CD4-positive, alpha-beta T cell treated with Interleukin-4 for 4 hours (primary cell): Measurements from ENCODE around the gene PTPN1.
"Not testable (repeated sequence)": the region's sequence is repeated elsewhere in the genome, so short reads cannot be mapped to it uniquely, and the experiment has no call there.

Experiments used
- DNase-seq: peaks from one replicate; pipeline ENCODE4 v3.0.0-alpha.2; 2020

Gene PTPN1

DNA sequence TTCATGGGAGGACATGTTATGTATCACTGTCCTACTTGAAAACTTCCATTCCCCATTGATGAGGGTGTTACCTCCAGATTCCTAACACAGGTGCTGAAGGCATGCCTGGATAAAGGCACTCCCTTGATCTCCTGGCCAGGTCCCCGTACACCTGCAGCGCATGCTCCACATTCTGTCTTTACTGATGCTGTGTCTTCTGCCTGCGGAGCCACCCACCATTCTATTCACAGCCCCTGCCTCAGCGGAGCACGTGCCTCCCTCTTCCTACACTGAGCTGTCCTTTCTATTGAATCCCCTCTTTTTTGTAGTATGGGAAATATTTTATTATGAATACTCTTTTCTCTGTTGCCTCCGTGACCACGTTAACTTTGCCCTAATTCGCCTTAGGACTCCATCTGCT is 25.0 kb downstream of the PTPN1 start:
- DNase-seq, result no peak

DNA sequence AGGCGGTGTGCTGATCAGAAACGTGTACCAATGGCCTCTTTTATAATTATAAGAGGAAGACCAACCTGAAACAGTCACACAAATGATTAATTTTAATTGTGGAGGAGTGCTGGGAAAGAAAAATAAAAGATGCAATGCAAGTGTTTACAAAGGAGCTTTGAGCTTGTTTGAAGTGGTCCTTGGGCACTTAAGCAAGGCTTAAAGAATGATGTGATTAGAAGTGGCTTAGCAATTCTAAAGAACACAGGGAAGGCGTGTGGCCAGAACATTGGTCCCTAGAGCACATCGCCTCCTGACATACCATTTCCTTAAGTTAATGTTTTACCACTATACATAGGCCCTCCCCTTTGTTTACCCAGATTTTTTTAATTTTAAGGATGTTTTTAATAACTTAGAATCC is 26.1 kb downstream of the PTPN1 start:
- DNase-seq, result no peak

DNA sequence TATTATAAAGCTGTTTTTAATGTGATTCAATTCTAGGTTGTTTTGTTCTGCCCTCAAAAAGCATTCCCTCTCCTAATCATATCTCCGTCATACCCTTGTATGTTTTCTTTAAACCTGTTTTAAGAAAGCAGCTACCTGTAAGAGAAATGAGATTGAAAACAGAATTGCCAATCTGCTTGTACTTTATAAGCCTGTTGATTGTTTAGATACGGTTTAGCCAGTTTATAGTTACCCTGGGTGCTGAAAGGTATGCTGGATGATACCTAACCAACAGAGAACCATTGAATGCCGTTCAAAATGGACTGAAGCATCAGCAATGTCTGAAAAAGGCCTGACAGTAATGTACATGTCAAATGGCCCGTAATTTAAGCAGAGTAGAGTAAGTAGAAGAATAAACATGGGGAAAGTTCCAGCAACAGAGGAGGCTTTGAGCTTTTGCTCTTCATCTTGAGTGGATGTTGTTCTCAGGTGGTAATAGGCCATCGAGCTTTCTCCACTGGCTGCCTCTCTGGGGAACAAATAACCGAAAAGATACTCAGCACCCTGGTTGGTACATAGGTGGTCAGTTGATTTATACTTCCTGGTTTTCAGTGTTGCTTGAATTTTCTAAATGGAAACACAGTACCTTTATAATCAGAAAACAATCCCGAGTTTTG is 27.5 kb downstream of the PTPN1 start:
- DNase-seq, result no peak

DNA sequence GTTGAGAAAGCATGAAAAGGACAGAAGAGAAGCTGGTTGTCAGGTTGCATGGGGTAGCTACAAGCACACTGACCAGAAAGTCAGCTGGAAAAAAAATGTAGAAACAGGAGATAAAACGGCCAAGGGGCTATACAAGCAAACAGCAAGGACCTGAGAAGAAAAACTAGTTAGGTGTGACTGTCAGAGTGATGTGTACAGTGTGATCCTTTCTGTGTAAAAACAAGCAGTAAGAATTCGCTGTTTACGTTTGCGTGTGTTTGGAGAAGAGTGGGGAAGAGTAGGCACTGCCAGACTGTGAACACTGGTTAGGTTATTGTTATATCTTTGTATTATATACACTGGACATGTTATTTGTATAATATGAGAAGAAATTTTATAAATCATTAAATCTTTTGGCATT is 28.1 kb downstream of the PTPN1 start:
- no peak for DNase-seq

DNA sequence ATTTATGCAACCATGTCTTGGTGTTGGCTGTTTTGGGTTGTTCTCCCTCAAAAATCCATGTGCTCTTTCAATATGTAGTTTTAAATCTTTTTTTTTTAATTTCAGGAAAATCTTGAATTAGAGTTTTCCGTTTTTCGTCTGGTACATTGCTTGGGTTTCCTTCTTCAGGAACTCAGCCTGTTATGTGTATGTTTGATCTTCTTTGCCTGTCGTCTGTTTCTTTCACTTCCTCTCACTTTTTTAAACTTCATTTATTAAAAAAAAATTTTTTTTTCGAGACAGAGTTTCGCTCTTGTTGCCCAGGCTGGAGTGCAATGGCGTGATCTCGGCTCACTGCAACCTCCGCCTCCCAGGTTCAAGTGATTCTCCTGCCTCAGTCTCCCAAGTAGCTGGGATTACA is 29.6 kb downstream of the PTPN1 start:
- not testable (repeated sequence) for DNase-seq

DNA sequence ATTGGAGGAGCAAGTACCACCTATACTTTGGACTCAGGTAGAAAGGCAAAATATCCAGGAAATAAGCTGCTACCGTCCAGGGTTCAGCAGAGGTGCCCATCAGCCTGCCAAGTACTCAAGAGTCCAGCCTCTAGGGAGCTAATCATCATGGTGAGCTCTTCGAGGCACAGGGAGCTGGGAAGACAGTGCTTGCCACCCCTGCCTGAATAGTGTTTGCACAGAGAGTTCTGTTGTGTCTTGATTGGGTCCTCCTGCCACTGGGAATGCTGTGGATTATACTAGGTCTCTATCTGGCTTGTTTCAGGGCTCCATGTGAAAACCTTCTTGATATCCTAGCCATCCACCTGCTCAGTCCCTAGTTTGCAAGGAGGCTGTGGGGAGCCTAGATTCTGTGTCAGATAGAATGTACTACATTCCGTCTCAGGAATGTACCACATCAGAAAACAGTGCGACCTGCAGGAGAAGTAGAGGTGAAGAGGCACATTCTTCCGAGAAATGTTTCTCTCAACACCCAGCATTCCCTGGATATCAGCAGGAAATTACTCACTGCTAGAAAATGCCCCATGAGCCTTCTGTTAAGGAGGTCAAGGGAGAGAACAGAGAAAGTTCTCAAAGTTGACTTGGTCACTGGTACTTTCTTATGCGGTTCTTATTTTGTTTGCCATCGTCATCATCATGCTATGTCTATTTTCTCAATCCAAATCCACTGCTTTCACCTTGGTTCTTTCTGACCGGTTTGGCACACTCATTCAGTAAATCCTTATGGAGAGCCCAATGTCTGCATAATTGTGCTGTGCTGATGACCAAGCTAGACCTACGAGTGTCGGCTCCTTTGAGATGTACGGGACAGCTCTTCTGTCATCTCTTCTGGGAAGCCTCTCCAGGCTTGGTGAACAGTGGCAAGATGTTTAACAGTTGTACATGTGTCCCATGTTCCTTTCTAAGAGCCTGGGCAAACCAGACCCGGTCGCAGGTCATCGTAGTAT is 30.7 kb downstream of the PTPN1 start:
- DNase-seq, result no peak

DNA sequence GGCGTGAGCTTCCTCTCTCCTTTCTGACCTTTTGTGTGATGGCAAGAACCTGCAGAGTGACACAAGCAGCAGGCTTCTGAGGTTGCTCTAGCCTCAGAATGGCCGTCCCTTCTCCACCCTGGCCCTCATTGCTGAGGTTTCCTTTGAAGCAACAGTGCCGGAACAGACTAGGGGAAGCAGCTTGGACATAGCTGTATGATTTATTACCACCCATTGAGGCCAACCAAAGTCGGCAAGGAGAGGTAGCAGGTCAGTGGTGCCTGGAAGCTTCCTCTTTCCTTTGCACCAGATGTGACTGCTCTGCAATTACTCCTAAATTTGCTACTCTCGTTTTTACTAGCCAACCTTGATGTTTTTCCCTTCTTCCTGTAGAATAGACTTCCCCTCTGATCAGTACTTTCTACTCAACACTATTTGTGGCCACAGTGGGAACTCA is 31.4 kb downstream of the PTPN1 start:
- DNase-seq, result no peak

DNA sequence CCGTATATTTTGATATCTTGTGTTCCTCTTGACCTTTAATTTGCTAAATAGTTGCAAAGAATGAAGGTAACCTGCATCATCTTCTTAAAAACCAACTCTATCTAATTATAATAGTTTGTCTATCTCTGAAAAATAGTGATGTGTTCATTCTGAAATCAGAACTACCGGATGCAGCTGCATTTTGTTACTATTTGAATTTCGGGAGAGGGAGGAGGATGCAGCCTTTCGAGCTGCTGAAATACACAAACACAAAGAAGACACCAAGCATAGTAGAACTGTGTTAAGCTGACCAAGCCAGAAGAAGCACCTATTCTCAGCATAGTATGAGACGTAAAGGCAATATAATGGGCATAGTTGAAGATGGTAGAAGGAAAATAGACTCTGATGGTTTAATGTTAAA is 33.1 kb downstream of the PTPN1 start:
- DNase-seq, result no peak

DNA sequence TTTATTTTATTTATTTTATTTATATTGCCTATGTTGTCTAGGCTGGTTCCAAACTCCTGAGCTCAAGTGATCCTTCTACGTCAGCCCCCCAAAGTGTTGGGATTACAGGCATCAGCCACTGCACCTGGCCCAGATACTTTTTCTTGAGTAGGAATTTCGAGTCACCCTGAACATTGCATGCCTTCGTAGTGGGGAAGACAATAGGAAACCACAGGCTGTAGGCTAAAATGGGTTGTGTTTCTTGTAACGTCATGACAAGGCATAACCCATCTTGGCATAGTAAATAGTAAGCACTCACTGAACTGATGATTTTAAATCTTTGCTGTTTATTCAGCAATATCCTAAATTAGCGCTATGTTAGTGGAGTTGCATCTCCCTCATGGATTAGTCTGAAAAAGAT is 34.9 kb downstream of the PTPN1 start:
- DNase-seq, result no peak

DNA sequence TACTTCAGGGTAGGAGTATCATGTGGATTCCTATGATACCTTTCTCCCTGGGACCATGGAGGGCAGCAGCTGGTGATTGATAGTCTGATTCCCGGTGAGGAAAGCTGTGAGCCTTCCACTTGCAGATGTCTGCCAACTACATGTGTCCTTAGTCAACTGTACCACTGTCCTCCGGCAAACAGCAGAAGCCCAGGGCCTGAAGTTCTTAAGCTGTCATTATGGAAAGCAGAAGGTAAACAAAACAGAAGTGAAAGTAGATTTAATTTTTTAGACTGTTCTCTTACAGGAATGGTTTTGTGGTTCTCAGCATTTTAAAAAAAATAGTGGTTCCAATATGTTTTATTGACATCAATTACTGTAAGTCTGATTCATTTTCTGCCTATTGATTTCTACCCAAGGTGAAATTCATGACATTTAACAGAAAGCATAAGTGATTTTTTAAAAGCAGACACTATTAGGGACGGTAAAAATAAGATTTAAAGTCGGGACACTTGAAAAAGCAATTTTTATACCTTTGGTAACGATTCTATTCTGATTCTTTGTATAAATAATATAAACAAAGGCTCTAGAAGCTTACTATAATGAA is 36.6 kb downstream of the PTPN1 start:
- peak; percentile 28 for DNase-seq

DNA sequence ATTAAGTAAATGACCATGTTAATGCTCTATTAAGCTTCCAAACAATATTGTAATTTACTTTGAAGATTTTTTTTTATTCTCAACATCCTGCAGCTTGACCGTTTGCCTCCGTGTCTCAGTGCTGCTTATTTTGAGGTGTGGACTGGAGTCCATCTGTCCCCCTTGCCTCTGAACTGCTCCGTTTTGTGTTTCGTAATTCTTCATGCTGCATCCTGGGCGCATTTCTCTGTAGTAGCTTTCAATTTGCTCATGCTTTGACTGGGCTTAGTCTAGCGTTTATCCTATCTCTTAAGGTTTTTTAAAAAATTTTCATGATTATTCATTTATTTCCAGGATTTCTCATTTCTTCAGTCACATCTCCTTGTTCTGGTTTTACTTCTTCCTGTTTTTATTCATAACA is 37.8 kb downstream of the PTPN1 start:
- no peak for DNase-seq

DNA sequence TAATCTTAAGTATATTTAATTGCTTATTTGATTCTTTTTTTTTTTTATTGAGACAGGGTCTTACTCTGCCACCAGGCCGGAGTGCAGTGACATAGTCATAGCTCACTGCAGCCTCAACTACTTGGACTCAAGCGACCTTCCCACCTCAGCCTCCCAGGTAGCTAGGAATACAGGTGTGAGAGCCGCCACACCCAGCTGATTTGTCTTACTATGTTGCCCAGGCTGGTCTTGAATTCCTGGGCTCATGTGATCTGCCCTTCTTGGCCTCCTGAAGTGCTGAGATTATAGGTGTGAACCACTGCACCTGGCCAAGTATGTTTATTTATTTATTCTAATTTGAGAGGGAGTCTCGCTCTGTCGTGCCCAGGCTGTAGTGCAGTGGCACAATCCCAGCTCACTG is 38.2 kb downstream of the PTPN1 start:
- DNase-seq, result no peak

DNA sequence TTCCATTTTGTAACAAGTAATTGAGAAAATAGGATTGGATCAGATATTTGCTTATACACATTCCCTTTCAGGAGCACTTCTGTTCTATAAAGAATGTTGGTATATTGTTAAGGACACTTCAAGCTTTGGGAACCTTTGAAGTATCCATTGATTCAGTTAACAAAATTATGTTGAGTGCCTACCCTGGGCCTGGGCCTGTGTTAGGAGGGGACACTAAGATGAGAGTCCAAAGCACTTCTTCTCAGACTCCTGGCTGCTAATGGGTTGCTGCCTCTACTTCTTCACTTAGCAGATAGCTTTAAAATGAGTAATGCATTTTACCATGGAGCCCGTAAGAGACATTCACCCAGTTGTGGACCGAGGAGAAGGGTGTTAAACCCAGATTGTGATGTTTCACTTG is 40.3 kb downstream of the PTPN1 start:
- DNase-seq, result no peak

DNA sequence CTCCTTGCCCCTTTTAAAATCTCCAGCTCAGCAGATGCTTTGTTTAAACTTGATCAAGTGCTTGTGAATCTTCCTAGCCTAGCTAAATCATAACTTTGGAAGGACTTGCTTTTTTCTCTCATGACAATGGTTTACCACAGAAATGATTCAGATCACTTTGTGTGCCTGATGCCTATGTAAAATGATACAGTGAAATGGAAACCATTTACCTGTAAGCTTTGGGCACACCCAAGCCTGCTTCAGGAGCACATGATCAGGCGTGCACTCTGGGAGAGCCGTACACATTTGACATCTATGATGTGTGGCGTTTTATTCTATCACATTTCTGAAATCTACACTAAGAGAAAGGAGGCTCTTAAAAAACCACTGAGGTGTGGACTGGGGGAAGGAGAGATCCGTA is 41.1 kb downstream of the PTPN1 start:
- peak; percentile 11 for DNase-seq

DNA sequence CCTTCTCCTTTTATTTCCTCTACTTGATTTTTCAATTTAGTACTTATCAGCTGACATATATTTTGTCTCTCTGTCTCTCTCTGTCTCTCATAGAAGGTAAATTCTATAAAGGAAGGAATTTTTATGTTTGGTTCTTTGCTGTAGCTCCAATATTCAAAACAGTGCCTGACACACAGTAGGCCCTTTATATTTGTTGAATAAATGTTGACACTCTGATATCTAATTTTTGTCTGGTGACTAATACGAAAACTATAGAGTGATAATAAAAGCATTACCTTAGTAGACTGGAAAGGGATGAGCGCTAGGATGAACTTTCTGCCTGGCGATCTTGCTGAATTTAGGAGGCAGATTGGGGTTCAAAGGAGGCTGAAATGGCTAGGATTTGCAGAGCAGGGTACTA is 42.8 kb downstream of the PTPN1 start:
- no peak for DNase-seq

DNA sequence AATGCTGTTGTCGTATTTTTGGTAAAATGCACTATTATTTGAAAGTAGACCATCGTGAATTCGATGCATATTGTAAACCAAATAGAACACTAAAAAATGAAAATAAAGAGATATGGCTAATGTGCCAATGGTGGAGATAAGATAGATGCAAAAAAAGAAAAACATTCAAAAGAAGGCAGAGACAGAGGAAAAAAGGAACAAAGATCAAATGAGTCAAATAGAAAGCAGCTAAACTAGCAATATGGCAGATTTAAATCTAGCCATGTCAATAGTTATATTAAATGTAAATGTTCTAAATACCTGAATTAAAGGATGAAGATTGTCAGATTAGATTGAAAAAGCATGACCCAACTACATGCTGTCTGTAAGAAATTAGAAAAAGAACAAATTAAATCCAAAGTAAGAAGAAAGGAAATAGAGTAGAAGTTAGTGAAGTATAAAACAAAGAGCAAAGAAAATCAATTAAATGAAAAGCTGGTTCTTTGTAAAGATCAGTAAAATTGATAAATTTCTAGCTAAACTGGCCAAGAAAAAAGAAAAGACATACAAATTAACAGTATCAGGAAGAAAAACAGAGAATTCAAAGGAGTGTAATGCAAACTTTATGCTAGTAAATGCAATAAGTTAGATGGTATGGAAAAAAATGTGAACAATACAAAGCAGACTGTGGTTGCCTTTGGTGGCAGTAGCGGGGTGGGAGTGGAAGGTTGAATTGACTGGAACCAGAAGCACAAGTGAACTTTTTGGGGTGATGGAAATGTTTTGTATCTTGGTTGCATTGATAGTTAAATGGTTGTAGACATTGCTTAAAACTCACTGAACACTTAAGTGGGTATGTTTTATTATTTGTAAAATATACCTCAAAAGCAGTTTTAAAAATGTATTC is 44.8 kb downstream of the PTPN1 start:
- no peak for DNase-seq

DNA sequence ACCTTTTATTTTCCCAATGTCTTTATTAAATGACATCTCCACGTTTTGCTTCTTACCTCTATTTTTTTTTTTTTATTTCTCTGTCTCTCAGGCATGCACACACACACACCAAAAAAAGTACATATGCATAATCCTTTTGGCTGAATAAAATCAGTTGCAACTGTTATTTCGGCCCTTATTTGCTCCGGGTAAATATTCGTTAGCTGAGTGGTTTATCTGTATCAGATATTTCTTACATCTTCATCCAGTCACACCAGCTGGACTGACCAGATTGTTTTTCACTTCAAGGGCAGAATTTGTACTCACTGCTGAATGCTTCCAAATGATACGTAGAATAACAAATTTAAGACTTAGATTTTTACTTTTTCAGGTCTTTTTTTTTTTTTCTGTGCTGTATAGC is 45.5 kb downstream of the PTPN1 start:
- DNase-seq, result no peak

DNA sequence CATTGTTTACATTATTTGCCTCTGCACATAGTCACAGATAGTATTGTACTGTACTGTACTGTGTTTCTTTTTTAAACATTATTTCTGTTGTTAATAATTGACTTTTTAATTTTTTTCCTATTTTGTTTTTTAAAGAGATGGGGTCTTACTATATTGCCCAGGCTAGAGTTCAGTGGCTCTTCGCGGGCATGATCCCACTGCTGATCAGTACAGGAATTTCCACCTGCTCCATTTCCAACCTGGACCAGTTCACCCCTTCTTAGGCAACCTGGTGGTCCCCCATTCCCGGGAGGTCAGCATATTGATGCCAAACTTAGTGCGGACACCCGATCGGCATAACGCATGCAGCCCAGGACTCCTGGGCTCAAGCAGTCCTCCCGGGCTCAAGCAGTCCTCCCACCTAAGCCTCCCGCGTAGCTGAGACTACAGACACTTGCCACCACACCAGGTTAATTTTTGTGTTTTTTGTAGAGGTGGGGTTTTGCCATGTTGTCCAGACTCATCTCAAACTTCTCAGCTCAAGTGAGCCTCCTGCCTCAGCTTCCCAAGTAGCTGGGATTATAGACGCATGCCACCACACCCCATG is 47.5 kb downstream of the PTPN1 start:
- no peak for DNase-seq

DNA sequence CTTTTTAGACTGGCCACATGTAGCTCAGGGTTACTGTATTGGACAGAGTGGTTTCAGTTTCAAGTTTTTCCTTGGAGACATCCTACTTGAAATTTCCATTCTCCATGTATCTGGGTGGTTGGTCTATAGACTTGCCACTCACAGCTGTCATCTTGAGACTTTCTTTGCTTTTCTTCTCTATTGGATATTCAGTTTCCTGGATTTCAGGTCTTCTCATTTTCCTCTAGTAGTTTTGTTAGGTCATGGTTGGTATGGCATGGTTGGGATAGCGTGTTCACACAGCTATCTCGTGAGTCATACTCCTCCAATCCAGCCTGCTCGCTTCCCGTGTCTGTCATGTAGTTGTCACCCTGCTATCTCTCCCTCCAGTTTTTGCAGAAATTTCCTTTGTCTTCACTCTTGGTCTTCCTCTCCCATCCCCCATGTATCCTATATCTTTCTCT is 48.3 kb downstream of the PTPN1 start:
- DNase-seq, result no peak

DNA sequence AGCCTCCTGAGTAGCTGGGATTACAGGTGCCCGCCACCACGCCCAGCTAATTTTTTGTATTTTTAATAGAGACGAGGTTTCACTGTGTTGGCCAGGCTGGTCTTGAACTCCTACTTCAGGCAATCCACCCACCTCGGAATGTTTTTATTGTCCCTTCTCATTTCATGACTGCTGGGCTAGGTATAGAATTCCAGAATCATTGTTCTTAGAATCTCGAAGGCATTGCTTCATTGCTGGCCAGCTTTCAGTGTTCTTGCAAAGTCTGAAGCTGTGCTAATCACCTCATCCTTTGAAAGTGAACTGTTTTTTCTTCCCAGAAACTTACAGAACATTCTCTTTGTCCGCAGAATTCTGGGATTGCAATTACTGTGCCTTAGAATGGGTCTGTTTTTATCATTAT is 49.0 kb downstream of the PTPN1 start:
- DNase-seq, result no peak

DNA sequence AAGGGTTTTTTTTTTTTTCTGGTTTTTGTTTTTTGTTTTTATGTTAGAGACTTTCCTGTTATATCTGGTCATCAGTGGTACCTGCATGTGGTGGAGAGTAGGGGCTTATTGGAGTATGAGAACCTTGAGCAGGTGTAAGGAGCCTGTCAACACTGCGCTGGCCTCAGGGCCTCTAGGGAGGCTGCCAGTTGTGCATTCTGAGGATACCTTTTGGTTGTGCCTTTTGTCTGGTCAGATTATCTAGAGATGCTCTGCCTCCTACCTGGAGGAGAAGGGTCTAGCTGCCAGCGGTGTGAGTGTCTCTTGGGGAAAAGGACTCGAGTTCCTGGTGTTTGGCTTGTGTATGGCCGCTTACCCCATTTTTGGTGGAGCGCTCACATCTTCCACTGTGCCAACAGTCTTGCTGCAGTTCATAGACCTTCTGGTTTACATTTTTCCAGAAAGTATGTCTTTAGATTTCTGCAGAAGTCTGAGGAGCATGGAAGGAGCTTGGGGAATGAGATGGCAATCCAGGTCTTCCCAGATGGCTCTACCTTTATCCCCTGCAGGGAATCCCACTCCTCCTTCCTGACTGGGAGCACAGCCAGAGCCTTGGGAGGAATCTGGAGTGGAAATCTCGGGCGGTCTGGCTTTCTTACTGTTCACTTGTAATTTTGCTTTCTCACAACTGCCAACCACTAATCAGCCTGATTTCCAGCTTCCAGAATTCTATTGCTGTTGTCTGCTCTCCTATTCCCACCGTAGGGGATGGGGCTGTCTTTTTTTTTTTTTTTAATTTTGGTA is 49.9 kb downstream of the PTPN1 start:
- DNase-seq, result no peak

DNA sequence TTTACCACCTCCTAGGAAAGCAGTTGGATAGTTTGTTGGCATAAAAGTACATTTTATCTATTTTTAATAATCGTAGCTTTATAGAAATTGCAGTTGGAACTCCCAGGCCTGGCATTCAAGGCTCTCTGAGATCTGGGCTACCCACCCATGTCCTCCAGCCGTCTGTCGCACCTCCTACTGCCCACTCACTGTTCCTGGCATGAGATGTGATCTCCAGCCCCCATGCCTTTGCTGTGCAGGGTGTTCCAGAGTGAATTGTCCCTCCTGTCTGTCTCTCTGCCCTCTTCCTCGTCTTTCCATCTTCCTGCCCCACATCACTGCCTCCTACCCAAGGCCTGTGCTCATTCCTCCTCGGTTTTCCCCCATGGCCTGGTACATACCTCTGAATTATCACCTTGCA is 50.7 kb downstream of the PTPN1 start:
- no peak for DNase-seq
